K562 (cell line): Measurements from ENCODE around the gene JPH3. TPM values are rescaled to one million over a fixed set of nuclear protein-coding genes. Genes with fewer than 3 reads are reported as not detected.

ENCODE experiments used
- ATAC-seq: fragments of 200-7000 bp; cut with Tn5 transposase; 3 replicates; pipeline ENCODE4 v1.9.1; 2020; ENCODE audit warnings: moderate library complexity
- BruUV-seq: library from RNA; stranded (reverse); fragments of 400-500 nt; replicated peaks from 2 replicates; lab custom pipeline; 2021; lab: Mats Ljungman, UMichigan
- CTCF ChIA-PET: fragments of 300-600 bp; formaldehyde crosslinking; extraction: SDS; loops from one replicate; lab custom pipeline; 2021; ENCODE audit warnings: low intra/inter-chr PET ratio; lab: Yijun Ruan, JAX
- POLR2A ChIA-PET: fragments of 300-600, 350-650 bp; sonication (Branson Sonifier 250); formaldehyde crosslinking; extraction: SDS; loops from one replicate; lab custom pipeline; 2021; ENCODE audit warnings: antibody characterized with exemption, inconsistent platforms; lab: Yijun Ruan, JAX
- DNase-seq, 4 experiments: peaks; one replicate each; pipeline versions ENCODE4 v3.0.0 to v3.0.0-alpha.2; 2011 to 2018; ENCODE audit warnings: low spot score in 3 of 4, mixed read lengths in 3 of 4; ENCODE audit errors: extremely low read depth in 1 of 4
- FAIRE-seq: peaks from 2 replicates; lab custom pipeline; 2011; peaks lifted over from hg19 to GRCh38; lab: Jason Lieb, UNC
- H2AFZ ChIP-seq: 2 replicates; pipeline ENCODE4 v1.6.0; 2011; ENCODE audit warnings: low read depth, low read length, control low read depth, inconsistent platforms
- H3K27ac ChIP-seq: fragments of 200-600 bp; 3 replicates; pipeline ENCODE4 v1.8.0; 2011; ENCODE audit warnings: low read depth, mild to moderate bottlenecking, control low read depth, inconsistent platforms, low read length, moderate library complexity, mixed read lengths; ENCODE audit errors: extremely low read depth
- H3K27me3 ChIP-seq, 2 experiments: fragments of 300-600 bp in 1 of 2; 2 replicates in 1 of 2; 3 replicates in 1 of 2; pipeline versions ENCODE4 v1.6.0 to v1.8.0; 2011; ENCODE audit warnings: inconsistent platforms in 2 of 2, low read length in 2 of 2, mild to moderate bottlenecking in 1 of 2, mixed read lengths in 1 of 2, moderate library complexity in 1 of 2; ENCODE audit not compliant: control insufficient read depth in 2 of 2, insufficient read depth in 2 of 2
- H3K36me3 ChIP-seq: fragments of 300-600 bp; 3 replicates; pipeline ENCODE4 v1.8.0; 2011; ENCODE audit warnings: mild to moderate bottlenecking, low read length, inconsistent platforms; ENCODE audit not compliant: control insufficient read depth, insufficient read depth
- H3K4me1 ChIP-seq, 2 experiments: fragments of 200-600 bp in 1 of 2; replicated peaks in 1 of 2; 2 replicates in 1 of 2; 3 replicates in 1 of 2; pipeline versions ENCODE4 v1.5.1 to v1.8.0; 2011; ENCODE audit warnings: inconsistent platforms in 2 of 2, low read length in 2 of 2, mild to moderate bottlenecking in 1 of 2, mixed read lengths in 1 of 2, moderate library complexity in 1 of 2; ENCODE audit not compliant: control insufficient read depth in 2 of 2, insufficient read depth in 2 of 2
- H3K4me2 ChIP-seq: 2 replicates; pipeline ENCODE4 v1.6.1; 2011; ENCODE audit warnings: low read length, control low read depth, inconsistent platforms, mixed read lengths; ENCODE audit not compliant: insufficient read depth
- H3K4me3 ChIP-seq: fragments of 200-600 bp; sonication (generic), shearing (Covaris generic); 2 replicates; pipeline ENCODE4 v1.5.1; 2016; ENCODE audit warnings: control low read depth, inconsistent platforms
- H3K79me2 ChIP-seq: fragments of 200-600 bp; 3 replicates; pipeline ENCODE4 v1.8.0; 2011; ENCODE audit warnings: low read length, inconsistent platforms; ENCODE audit not compliant: control insufficient read depth, insufficient read depth
- H3K9ac ChIP-seq, 2 experiments: 2 replicates each; pipeline versions ENCODE4 v1.6.0 to v1.6.1; 2011; ENCODE audit warnings: low read depth in 2 of 2, low read length in 2 of 2, control low read depth in 1 of 2, inconsistent platforms in 1 of 2, mild to moderate bottlenecking in 1 of 2, mixed read lengths in 1 of 2; ENCODE audit not compliant: insufficient read depth in 1 of 2
- H3K9me1 ChIP-seq: one replicate; pipeline ENCODE4 v1.6.0; 2011; ENCODE audit warnings: inconsistent platforms, mild to moderate bottlenecking, low read length, moderate library complexity; ENCODE audit not compliant: control insufficient read depth, insufficient read depth
- H3K9me3 ChIP-seq: replicated peaks from 2 replicates; pipeline ENCODE4 v1.5.1; 2011; ENCODE audit warnings: low read depth, low read length, inconsistent platforms; ENCODE audit not compliant: control insufficient read depth, insufficient read depth
- H4K20me1 ChIP-seq: replicated peaks from 2 replicates; pipeline ENCODE4 v1.6.1; 2011; ENCODE audit warnings: low read length, inconsistent platforms, mixed read lengths; ENCODE audit not compliant: control insufficient read depth, insufficient read depth
- BCOR ChIP-seq: fragments of 450-650 bp; IDR thresholded peaks from 2 replicates; pipeline ENCODE4 v1.6.1; 2016
- BDP1 ChIP-seq: IDR thresholded peaks from 3 replicates; pipeline ENCODE4 v1.6.1; 2011; ENCODE audit not compliant: insufficient read length, insufficient read depth
- HDAC1 ChIP-seq, 2 experiments: fragments of 450-650 bp; IDR thresholded peaks; 2 replicates each; pipeline ENCODE4 v1.6.1; 2016 to 2017; ENCODE audit warnings: inconsistent platforms in 1 of 2, mild to moderate bottlenecking in 1 of 2, moderate library complexity in 1 of 2
- HDGF ChIP-seq: fragments of 450-650 bp; IDR thresholded peaks from 2 replicates; pipeline ENCODE4 v1.6.1; 2016
- MGA ChIP-seq: fragments of 450-650 bp; IDR thresholded peaks from 2 replicates; pipeline ENCODE4 v1.6.1; 2016; ENCODE audit warnings: mild to moderate bottlenecking, moderate library complexity
- NR1H2 ChIP-seq: sonication (generic); formaldehyde crosslinking; IDR thresholded peaks from 2 replicates; pipeline ENCODE4 v1.4.0; 2020; ENCODE audit warnings: mild to moderate bottlenecking, missing genetic modification reagents
- PKNOX1 ChIP-seq: fragments of 450-650 bp; IDR thresholded peaks from 2 replicates; pipeline ENCODE4 v1.6.1; 2016
- ZNF644 ChIP-seq: fragments of 200-800 bp; sonication (Bioruptor generic); IDR thresholded peaks from 2 replicates; pipeline ENCODE4 v1.6.1; 2016; ENCODE audit warnings: low read depth, missing genetic modification characterization, missing compliant biosample characterization
- WGBS: fragments of 100-300 bp; shearing (Covaris generic); methylation state at CpG from one replicate; pipeline ENCODE4 v1.1.6; 2016; ENCODE audit warnings: low coverage, mixed read lengths; ENCODE audit not compliant: insufficient coverage; ENCODE audit errors: missing lambda C conversion rate; 5-methylcytosine and 5-hydroxymethylcytosine counted together
- in situ Hi-C: fragments of 300-500 bp; cut with MboI; formaldehyde crosslinking; loops from 4 replicates; pipeline ENCODE4 v1.15.0; 2018; ENCODE audit warnings: inconsistent platforms, mixed read lengths
- intact Hi-C: fragments of 100-400 bp; cut with micrococcal nuclease; formaldehyde crosslinking; loops from 2 replicates; pipeline ENCODE4 v1.14.2; 2022
- polyA plus RNA-seq, 8 experiments: library from polyadenylated mRNA; depleted of rRNA in 4 of 8; stranded (reverse) in 5 of 8; unstranded in 3 of 8; fragments of >200 nt; fragmentation: Nextera tagmentation in 2 of 8; fragmentation: Illumina TruSeq in 1 of 8; extraction: Ambion mirVana in 2 of 8; extraction: Trizol in 1 of 8; gene quantifications; 2 replicates each; pipeline versions ENCODE4 v1.2.1 to v1.2.3, GENCODE V29; 2011 to 2014; ENCODE audit warnings: inconsistent platforms in 1 of 8, missing spikeins in 1 of 8
- total RNA-seq, 7 experiments: library from RNA; depleted of rRNA in 6 of 7; stranded (reverse); fragments of >200 nt in 6 of 7; fragmentation: Illumina TruSeq in 2 of 7; extraction: Trizol in 2 of 7; gene quantifications; 2 replicates each; pipeline versions ENCODE4 v1.2.1 to v1.2.3, GENCODE V29; 2011 to 2021; ENCODE audit warnings: low replicate concordance in 1 of 7

Gene JPH3
- total and polyA plus RNA-seq, 9 of the 15 experiments (the other 6 are each of a cell fraction or from before 2014, with no cell fraction given): 0.01 TPM; not detected in 8

GRCh38 chr16:87723226-87723623, 120.9 kb downstream of the JPH3 start:
- peak; percentile 61 for ATAC-seq
- peak; percentile 58 to 78 (median 63) for DNase-seq
- peaks cover 35% of the 10 kb centered on the region for H3K79me2 ChIP-seq
- H3K27me3 ChIP-seq: no peaks in the 10 kb centered on the region
- H4K20me1 ChIP-seq: peaks cover 3% of the 10 kb centered on the region
- no peak overlapping the region for H3K4me3 ChIP-seq
- BruUV-seq: no TSS peak
- H3K4me1 ChIP-seq: peaks cover 31 to 51% of the 10 kb centered on the region in 2 experiments
- in situ Hi-C loops: no loop called here
- H3K9ac ChIP-seq: peak overlapping the region in 1 of 2 experiments; percentile 79; a peak in 2 of 4 replicates
- intact Hi-C loops: no loop called here
- H3K27ac ChIP-seq: no peak overlapping the region; the same call in 2 of the 3 replicates
- WGBS: 19% methylated on average over 12 of the region's 12 CpGs
- ChIA-PET CTCF (no interaction called here), POLR2A (interaction anchor here (0.6 to 1.9 kb wide), 4 partner anchors 10 to 141 kb away, joined by 3 to 4 read pairs (median 4); no protein-coding TSS in a partner anchor)
- peaks cover 15% of the 10 kb centered on the region for H3K9me1 ChIP-seq
- no peak overlapping the region for H2AFZ ChIP-seq
- H3K36me3 ChIP-seq: peaks cover 60% of the 10 kb centered on the region; the same call in 2 of the 3 replicates
- H3K4me2 ChIP-seq: no peak overlapping the region
- H3K9me3 ChIP-seq: no peaks in the 10 kb centered on the region
- FAIRE-seq: peak; percentile 92
- TF ChIP-seq PKNOX1 (peak; percentile 61), HDAC1 (IDR thresholded peaks at IDR 0.05) (peak in 1 of 2 experiments; percentile 73; a peak in 2 of 4 replicates), HDGF (no peak), MGA (peak; percentile 71; the same call in 1 of the 2 replicates), NR1H2 (no peak), ZNF644 (tag) (0 out of 2 replicates have a peak, but pooled peaks have one; percentile 22), BCOR (0 out of 2 replicates have a peak, but pooled peaks have one; percentile 7), BDP1 (no peak)
